H9 (cell line): ENCODE results near the gene SNX27. TPM values are rescaled to one million over a fixed set of nuclear protein-coding genes. Genes with fewer than 3 reads are reported as not detected.

ENCODE experiments used
- DNase-seq: peaks from one replicate; pipeline ENCODE4 v3.0.0-alpha.2; 2017
- H2AFZ ChIP-seq: one replicate; pipeline ENCODE4 v1.6.1; 2013; ENCODE audit warnings: mild to moderate bottlenecking, low read length, control low read depth, moderate library complexity
- H2AK5ac ChIP-seq: 2 replicates; pipeline ENCODE4 v1.6.1; 2013; ENCODE audit warnings: low read length, control low read depth, mixed read lengths; ENCODE audit not compliant: insufficient read length
- H2BK120ac ChIP-seq: one replicate; pipeline ENCODE4 v1.6.1; 2013; ENCODE audit warnings: low read depth, mild to moderate bottlenecking, low read length, control low read depth, inconsistent platforms; ENCODE audit not compliant: poor library complexity, severe bottlenecking
- H2BK12ac ChIP-seq: 2 replicates; pipeline ENCODE4 v1.6.1; 2013; ENCODE audit warnings: low read length, control low read depth, mixed read lengths, low read depth; ENCODE audit not compliant: insufficient read length
- H2BK15ac ChIP-seq: 2 replicates; pipeline ENCODE4 v1.6.1; 2013; ENCODE audit warnings: low read depth, low read length, control low read depth
- H2BK20ac ChIP-seq: one replicate; pipeline ENCODE4 v1.6.1; 2013; ENCODE audit warnings: low read depth, mild to moderate bottlenecking, low read length, control low read depth, inconsistent platforms; ENCODE audit not compliant: poor library complexity, severe bottlenecking
- H2BK5ac ChIP-seq: 2 replicates; pipeline ENCODE4 v1.6.1; 2013; ENCODE audit warnings: low read length, control low read depth, mixed read lengths; ENCODE audit not compliant: insufficient read length
- H3K14ac ChIP-seq: 2 replicates; pipeline ENCODE4 v1.6.1; 2013; ENCODE audit warnings: low read length, control low read depth; ENCODE audit not compliant: insufficient read depth
- H3K18ac ChIP-seq: 2 replicates; pipeline ENCODE4 v1.6.1; 2013; ENCODE audit warnings: low read depth, mild to moderate bottlenecking, mixed read lengths, low read length, control low read depth; ENCODE audit not compliant: insufficient read length
- H3K23ac ChIP-seq: 2 replicates; pipeline ENCODE4 v1.6.1; 2013; ENCODE audit warnings: low read length, control low read depth, mixed read lengths, low read depth; ENCODE audit not compliant: insufficient read length
- H3K23me2 ChIP-seq: 2 replicates; pipeline ENCODE4 v1.6.1; 2013; ENCODE audit warnings: low read depth, mild to moderate bottlenecking, mixed read lengths, low read length, control low read depth; ENCODE audit not compliant: insufficient read length, poor library complexity, severe bottlenecking
- H3K27ac ChIP-seq: 2 replicates; pipeline ENCODE4 v1.5.1; 2013; ENCODE audit warnings: low read length, control low read depth, mixed read lengths, low read depth; ENCODE audit not compliant: insufficient read length
- H3K27me3 ChIP-seq: 2 replicates; pipeline ENCODE4 v1.6.1; 2013; ENCODE audit warnings: low read length, control low read depth, inconsistent platforms; ENCODE audit not compliant: insufficient read depth
- H3K4ac ChIP-seq: 2 replicates; pipeline ENCODE4 v1.6.1; 2013; ENCODE audit warnings: low read depth, mild to moderate bottlenecking, control low read depth, inconsistent platforms, low read length, moderate library complexity
- H3K4me1 ChIP-seq: 2 replicates; pipeline ENCODE4 v1.6.1; 2013; ENCODE audit warnings: low read length, control low read depth, inconsistent platforms; ENCODE audit not compliant: insufficient read depth
- H3K4me2 ChIP-seq: 2 replicates; pipeline ENCODE4 v1.6.1; 2013; ENCODE audit warnings: low read length, control low read depth, mixed read lengths; ENCODE audit not compliant: insufficient read length, insufficient read depth
- H3K56ac ChIP-seq: 2 replicates; pipeline ENCODE4 v1.6.1; 2013; ENCODE audit warnings: low read depth, mild to moderate bottlenecking, mixed read lengths, low read length, control low read depth; ENCODE audit not compliant: insufficient read length
- H3K79me1 ChIP-seq: 2 replicates; pipeline ENCODE4 v1.6.1; 2013; ENCODE audit warnings: low read depth, mild to moderate bottlenecking, moderate library complexity, low read length, control low read depth, inconsistent platforms; ENCODE audit not compliant: insufficient read depth, poor library complexity, severe bottlenecking
- H3K79me2 ChIP-seq: 2 replicates; pipeline ENCODE4 v1.6.1; 2013; ENCODE audit warnings: low read length, control low read depth, inconsistent platforms; ENCODE audit not compliant: insufficient read depth
- H3K9ac ChIP-seq: 2 replicates; pipeline ENCODE4 v1.6.1; 2013; ENCODE audit warnings: low read length, control low read depth, mixed read lengths; ENCODE audit not compliant: insufficient read length; ENCODE audit errors: extremely low read depth
- H3K9me3 ChIP-seq: one replicate; pipeline ENCODE4 v1.6.1; 2013; ENCODE audit warnings: low read depth, low read length, inconsistent platforms; ENCODE audit not compliant: control insufficient read depth
- H3T11ph ChIP-seq: one replicate; pipeline ENCODE4 v1.6.1; 2013; ENCODE audit warnings: mild to moderate bottlenecking, low read length, control low read depth, inconsistent platforms
- H4K20me1 ChIP-seq: one replicate; pipeline ENCODE4 v1.6.1; 2013; ENCODE audit not compliant: control insufficient read depth, insufficient read length, insufficient read depth
- H4K5ac ChIP-seq: 2 replicates; pipeline ENCODE4 v1.6.1; 2013; ENCODE audit warnings: low read depth, mild to moderate bottlenecking, mixed read lengths, low read length, control low read depth; ENCODE audit not compliant: insufficient read length
- H4K8ac ChIP-seq: replicated peaks from 2 replicates; pipeline ENCODE4 v1.6.1; 2013; ENCODE audit warnings: low read length, control low read depth, mixed read lengths, low read depth; ENCODE audit not compliant: insufficient read length
- H4K91ac ChIP-seq: 2 replicates; pipeline ENCODE4 v1.6.1; 2013; ENCODE audit warnings: low read depth, mild to moderate bottlenecking, moderate library complexity, mixed read lengths, low read length, control low read depth; ENCODE audit not compliant: insufficient read length
- H3K27ac Mint-ChIP-seq, 3 experiments: 2 replicates in 2 of 3; 3 replicates in 1 of 3; pipeline ENCODE4 v1.8.0; 2020 to 2021; ENCODE audit warnings: mixed read lengths in 3 of 3, mild to moderate bottlenecking in 1 of 3, moderate library complexity in 1 of 3
- H3K27me3 Mint-ChIP-seq: 2 replicates; pipeline ENCODE4 v1.8.0; 2021; ENCODE audit warnings: low read depth, mild to moderate bottlenecking, moderate library complexity, mixed read lengths
- H3K36me3 Mint-ChIP-seq, 3 experiments: 2 replicates in 2 of 3; 3 replicates in 1 of 3; pipeline ENCODE4 v1.8.0; 2020 to 2021; ENCODE audit warnings: low read depth in 3 of 3, mixed read lengths in 3 of 3; ENCODE audit not compliant: insufficient read depth in 1 of 3
- H3K4me1 Mint-ChIP-seq, 2 experiments: 2 replicates each; pipeline ENCODE4 v1.8.0; 2020; ENCODE audit warnings: mixed read lengths in 2 of 2
- H3K4me3 Mint-ChIP-seq, 2 experiments: 2 replicates in 1 of 2; 3 replicates in 1 of 2; pipeline ENCODE4 v1.8.0; 2020 to 2021; ENCODE audit warnings: mild to moderate bottlenecking in 2 of 2, mixed read lengths in 2 of 2, moderate library complexity in 1 of 2
- H3K9me3 Mint-ChIP-seq, 2 experiments: 2 replicates in 1 of 2; 3 replicates in 1 of 2; pipeline ENCODE4 v1.8.0; 2020; ENCODE audit warnings: mild to moderate bottlenecking in 2 of 2, mixed read lengths in 2 of 2, moderate library complexity in 1 of 2
- CTCF ChIP-seq: fragments of 200-600 bp; sonication (generic); conservative IDR thresholded peaks from 3 replicates; pipeline ENCODE4 v1.8.0; 2021; ENCODE audit warnings: antibody characterized with exemption, mild to moderate bottlenecking
- WGBS: extraction: QIAGEN DNeasy Blood & Tissue Kit; methylation state at CpG from one replicate; pipeline ENCODE4 v1.1.7; 2013; ENCODE audit warnings: missing lambda C conversion rate, low lambda C conversion rate, mixed read lengths; ENCODE audit not compliant: insufficient read length; ENCODE audit errors: extremely low coverage; 5-methylcytosine and 5-hydroxymethylcytosine counted together
- total RNA-seq: library from RNA; stranded (reverse); gene quantifications from 2 replicates; pipeline ENCODE4 v1.2.1, GENCODE V29; 2021

The SNX27 gene
- total RNA-seq, 1 experiment from 2014 or later: 48.9 TPM

GRCh38 chr1:151710187-151710840, 98.5 kb downstream of the SNX27 start:
- no peak overlapping the region for H3K56ac ChIP-seq
- H2BK120ac ChIP-seq: no peak overlapping the region
- H4K8ac ChIP-seq: no peak overlapping the region
- H3K79me1 ChIP-seq: no peaks in the 10 kb centered on the region
- no peak overlapping the region for H4K91ac ChIP-seq
- H2BK12ac ChIP-seq: no peak overlapping the region
- WGBS: no CpG with 5 or more reads among the region's 15 CpGs
- Mint-ChIP-seq H3K36me3 (no peaks in the 10 kb centered on the region), H3K27ac (no peak overlapping the region), H3K9me3 (no peaks in the 10 kb centered on the region), H3K27me3 (peaks cover 6% of the 10 kb centered on the region), H3K4me3 (no peak overlapping the region), H3K4me1 (peaks cover 19 to 27% of the 10 kb centered on the region in 2 experiments)
- no peaks in the 10 kb centered on the region; the same call in 1 of the 2 replicates for H3K27me3 ChIP-seq
- TF ChIP-seq CTCF: no peak
- no peak overlapping the region for H3K9ac ChIP-seq
- H2BK15ac ChIP-seq: no peak overlapping the region
- no peak overlapping the region for H2AK5ac ChIP-seq
- no peak overlapping the region for H3T11ph ChIP-seq
- no peak overlapping the region for H3K14ac ChIP-seq
- H2AFZ ChIP-seq: no peak overlapping the region
- no peaks in the 10 kb centered on the region for H3K4me1 ChIP-seq
- no peak overlapping the region for H4K5ac ChIP-seq
- H3K18ac ChIP-seq: no peak overlapping the region
- H2BK5ac ChIP-seq: no peak overlapping the region
- H3K27ac ChIP-seq: no peak overlapping the region
- no peak overlapping the region for H3K4me2 ChIP-seq
- H3K79me2 ChIP-seq: no peaks in the 10 kb centered on the region
- H3K4ac ChIP-seq: no peak overlapping the region
- H3K23me2 ChIP-seq: no peaks in the 10 kb centered on the region
- no peak overlapping the region for H3K23ac ChIP-seq
- peak; percentile 63 for DNase-seq
- H2BK20ac ChIP-seq: no peak overlapping the region
- H4K20me1 ChIP-seq: no peaks in the 10 kb centered on the region
- no peaks in the 10 kb centered on the region for H3K9me3 ChIP-seq
